Spleen (tissue), 7 donors: ENCODE measurements around the gene IDS.

Experiments
- POLR2A ChIP-seq, 3 donors: fragments of 450-650 bp; IDR thresholded peaks; one replicate each; pipeline ENCODE4 v1.5.1; 2017; ENCODE audit warnings: antibody characterized with exemption in 3 of 3, mild to moderate bottlenecking in 1 of 3
- TF ChIP-seq, protein P1 (sequence below), 11 experiments: fragments of 200-600 bp in 7 of 11; fragments of 450-650 bp in 4 of 11; sonication (generic) in 4 of 11; IDR thresholded peaks in 8 of 11; conservative IDR thresholded peaks in 3 of 11; 1 replicate in 7 of 11; 2 replicates in 4 of 11; pipeline versions ENCODE4 v1.4.0 to v1.8.0; 2016 to 2021; ENCODE audit warnings: antibody characterized with exemption in 11 of 11, inconsistent platforms in 4 of 11, mild to moderate bottlenecking in 1 of 11
- donor health status: DM: no; HTN: no; CAD: no; lungs with moderate emphysema.
- donor health status: DM: no; HTN: no; CAD: no.
- donor health status: DM: no; HTN: no; CAD: no.

DNA sequence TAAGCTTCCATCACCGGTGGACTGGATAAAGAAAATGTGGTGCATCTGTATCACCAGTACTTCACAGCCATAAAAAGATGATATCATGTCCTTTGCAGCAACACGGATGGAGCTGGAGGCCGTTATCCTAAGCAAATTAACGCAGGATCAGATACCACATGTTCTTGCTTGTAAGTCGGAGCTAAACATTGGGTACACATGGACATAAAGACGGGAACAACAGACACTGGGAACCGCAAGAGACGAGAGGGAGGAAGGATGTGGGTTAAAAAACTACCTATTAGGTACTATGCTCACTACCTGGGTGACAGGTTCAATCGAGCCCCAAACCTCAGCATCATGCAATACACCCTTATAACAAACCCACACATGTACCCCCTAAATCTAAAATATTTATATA lies 16.3 kb upstream of the IDS start:
- TF ChIP-seq POLR2A (IDR thresholded peaks at IDR 0.05): no peak
- TF ChIP-seq, protein P1, sequence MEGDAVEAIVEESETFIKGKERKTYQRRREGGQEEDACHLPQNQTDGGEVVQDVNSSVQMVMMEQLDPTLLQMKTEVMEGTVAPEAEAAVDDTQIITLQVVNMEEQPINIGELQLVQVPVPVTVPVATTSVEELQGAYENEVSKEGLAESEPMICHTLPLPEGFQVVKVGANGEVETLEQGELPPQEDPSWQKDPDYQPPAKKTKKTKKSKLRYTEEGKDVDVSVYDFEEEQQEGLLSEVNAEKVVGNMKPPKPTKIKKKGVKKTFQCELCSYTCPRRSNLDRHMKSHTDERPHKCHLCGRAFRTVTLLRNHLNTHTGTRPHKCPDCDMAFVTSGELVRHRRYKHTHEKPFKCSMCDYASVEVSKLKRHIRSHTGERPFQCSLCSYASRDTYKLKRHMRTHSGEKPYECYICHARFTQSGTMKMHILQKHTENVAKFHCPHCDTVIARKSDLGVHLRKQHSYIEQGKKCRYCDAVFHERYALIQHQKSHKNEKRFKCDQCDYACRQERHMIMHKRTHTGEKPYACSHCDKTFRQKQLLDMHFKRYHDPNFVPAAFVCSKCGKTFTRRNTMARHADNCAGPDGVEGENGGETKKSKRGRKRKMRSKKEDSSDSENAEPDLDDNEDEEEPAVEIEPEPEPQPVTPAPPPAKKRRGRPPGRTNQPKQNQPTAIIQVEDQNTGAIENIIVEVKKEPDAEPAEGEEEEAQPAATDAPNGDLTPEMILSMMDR (IDR thresholded peaks at IDR 0.05 in 8 of 11, conservative IDR thresholded peaks at IDR 0.05 in 3 of 11): no peak
